Measurements from ENCODE around the gene FYN.

DNA sequence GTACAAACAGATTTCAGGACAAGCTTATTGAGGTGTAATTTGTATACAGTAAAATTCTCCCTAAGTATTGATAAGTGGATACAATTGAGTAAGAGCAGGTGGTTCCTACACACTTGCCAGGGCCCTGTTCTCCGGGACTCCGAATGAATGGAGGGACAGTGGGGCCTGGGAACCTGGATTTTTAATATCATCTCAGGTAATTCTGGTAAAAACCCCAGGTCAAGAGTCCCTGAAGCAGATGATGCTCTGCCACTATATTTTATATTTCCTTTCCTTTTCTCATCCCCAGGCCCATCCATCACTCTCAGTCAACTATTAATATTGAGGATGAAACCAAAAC is 104.9 kb downstream of the FYN start:
- TF ChIP-seq GABPA (IDR thresholded peaks at IDR 0.05; ENCODE audit: low read depth) (no peak), POLR2AphosphoS5 (IDR thresholded peaks at IDR 0.05; ENCODE audit: low read length) (no peak), SUZ12 (IDR thresholded peaks at IDR 0.05; ENCODE audit: unreplicated experiment) (no peak)
